ENCODE results near the gene CLUH.

The CLUH gene

GRCh38 chr17:2711608-2712299, at the start of gene CLUH:
TSS of gene CLUH (minus strand) at chr17:2711764. CDS start at chr17:2711661, 103 bp downstream.
- peak within 1 kb of the TSS; percentile 83 for H3K27ac ChIP-seq (ENCODE audit: low read depth, low read length)
- H3K27me3 ChIP-seq (ENCODE audit: control insufficient read depth in 1 of 2, insufficient read depth in 2 of 2, low read length in 2 of 2) = no peaks in the 10 kb centered on the region
- peak within 1 kb of the TSS; percentile 82 to 89 for H3K4me3 ChIP-seq (ENCODE audit: low read depth in 1 of 2, low read length in 2 of 2)
- peak within 1 kb of the TSS; percentile 87 to 92 for H3K9ac ChIP-seq (ENCODE audit: low read depth in 1 of 2, low read length in 2 of 2)
- no peaks in the 10 kb centered on the region for H3K9me3 ChIP-seq (ENCODE audit: control insufficient read depth in 1 of 2, low read length in 2 of 2)
- H3K4me1 ChIP-seq (ENCODE audit: control insufficient read depth in 1 of 2, insufficient read depth in 2 of 2, low read length in 2 of 2) = peaks cover 37 to 49% of the 10 kb centered on the region in 2 donors
- H3K36me3 ChIP-seq (ENCODE audit: control insufficient read depth in 1 of 2, insufficient read depth in 2 of 2, low read length in 2 of 2) = no peaks in the 10 kb centered on the region

GRCh38 chr17:2758870-2759269, 47.3 kb upstream of the CLUH start:
- Histone ChIP-seq H3K9me3 (ENCODE audit: control insufficient read depth in 1 of 2, low read length in 2 of 2) (no peaks in the 10 kb centered on the region), H3K4me1 (ENCODE audit: control insufficient read depth in 1 of 2, insufficient read depth in 2 of 2, low read length in 2 of 2) (no peaks in the 10 kb centered on the region), H3K4me3 (ENCODE audit: low read depth in 1 of 2, low read length in 2 of 2) (no peak overlapping the region), H3K36me3 (ENCODE audit: control insufficient read depth in 1 of 2, insufficient read depth in 2 of 2, low read length in 2 of 2) (no peaks in the 10 kb centered on the region), H3K27me3 (ENCODE audit: control insufficient read depth in 1 of 2, insufficient read depth in 2 of 2, low read length in 2 of 2) (peaks cover 5 to 11% of the 10 kb centered on the region in 2 donors), H3K9ac (ENCODE audit: low read depth in 1 of 2, low read length in 2 of 2) (no peak overlapping the region), H3K27ac (ENCODE audit: low read depth, low read length) (no peak overlapping the region)

GRCh38 chr17:2755891-2756724, 44.5 kb upstream of the CLUH start:
- H3K9ac ChIP-seq (ENCODE audit: low read depth in 1 of 2, low read length in 2 of 2) = no peak overlapping the region
- H3K4me3 ChIP-seq (ENCODE audit: low read depth in 1 of 2, low read length in 2 of 2) = no peak overlapping the region
- no peaks in the 10 kb centered on the region for H3K36me3 ChIP-seq (ENCODE audit: control insufficient read depth in 1 of 2, insufficient read depth in 2 of 2, low read length in 2 of 2)
- H3K27me3 ChIP-seq (ENCODE audit: control insufficient read depth in 1 of 2, insufficient read depth in 2 of 2, low read length in 2 of 2) = peaks cover 8 to 11% of the 10 kb centered on the region in 2 donors
- H3K4me1 ChIP-seq (ENCODE audit: control insufficient read depth in 1 of 2, insufficient read depth in 2 of 2, low read length in 2 of 2) = no peaks in the 10 kb centered on the region
- no peak overlapping the region for H3K27ac ChIP-seq (ENCODE audit: low read depth, low read length)
- H3K9me3 ChIP-seq (ENCODE audit: control insufficient read depth in 1 of 2, low read length in 2 of 2) = no peaks in the 10 kb centered on the region

- no peak overlapping the region for H3K27ac ChIP-seq (ENCODE audit: low read depth, low read length)
- H3K27me3 ChIP-seq (ENCODE audit: control insufficient read depth in 1 of 2, insufficient read depth in 2 of 2, low read length in 2 of 2) = peaks cover 20 to 28% of the 10 kb centered on the region in 2 donors
Measured at GRCh38 chr17:2751491-2751890, 39.9 kb upstream of the CLUH start.

GRCh38 chr17:2750721-2751120, 39.2 kb upstream of the CLUH start:
- peaks cover 13 to 29% of the 10 kb centered on the region in 2 donors for H3K27me3 ChIP-seq (ENCODE audit: control insufficient read depth in 1 of 2, insufficient read depth in 2 of 2, low read length in 2 of 2)
- no peak overlapping the region for H3K27ac ChIP-seq (ENCODE audit: low read depth, low read length)
- no peak overlapping the region for H3K4me3 ChIP-seq (ENCODE audit: low read depth in 1 of 2, low read length in 2 of 2)
- H3K9ac ChIP-seq (ENCODE audit: low read depth in 1 of 2, low read length in 2 of 2) = no peak overlapping the region
- no peaks in the 10 kb centered on the region for H3K36me3 ChIP-seq (ENCODE audit: control insufficient read depth in 1 of 2, insufficient read depth in 2 of 2, low read length in 2 of 2)
- H3K4me1 ChIP-seq (ENCODE audit: control insufficient read depth in 1 of 2, insufficient read depth in 2 of 2, low read length in 2 of 2) = no peaks in the 10 kb centered on the region
- H3K9me3 ChIP-seq (ENCODE audit: control insufficient read depth in 1 of 2, low read length in 2 of 2) = no peaks in the 10 kb centered on the region

More at GRCh38 chr17:2751491-2751890, 39.9 kb upstream of the CLUH start:
- Histone ChIP-seq H3K4me3 (ENCODE audit: low read depth in 1 of 2, low read length in 2 of 2) (no peak overlapping the region), H3K4me1 (ENCODE audit: control insufficient read depth in 1 of 2, insufficient read depth in 2 of 2, low read length in 2 of 2) (no peaks in the 10 kb centered on the region), H3K9me3 (ENCODE audit: control insufficient read depth in 1 of 2, low read length in 2 of 2) (no peaks in the 10 kb centered on the region), H3K36me3 (ENCODE audit: control insufficient read depth in 1 of 2, insufficient read depth in 2 of 2, low read length in 2 of 2) (no peaks in the 10 kb centered on the region), H3K9ac (ENCODE audit: low read depth in 1 of 2, low read length in 2 of 2) (no peak overlapping the region)

GRCh38 chr17:2749784-2750181, 38.2 kb upstream of the CLUH start:
- no peak overlapping the region for H3K9ac ChIP-seq (ENCODE audit: low read depth in 1 of 2, low read length in 2 of 2)
- H3K36me3 ChIP-seq (ENCODE audit: control insufficient read depth in 1 of 2, insufficient read depth in 2 of 2, low read length in 2 of 2) = no peaks in the 10 kb centered on the region
- H3K27ac ChIP-seq (ENCODE audit: low read depth, low read length) = no peak overlapping the region
- no peaks in the 10 kb centered on the region for H3K9me3 ChIP-seq (ENCODE audit: control insufficient read depth in 1 of 2, low read length in 2 of 2)
- peaks cover 13 to 29% of the 10 kb centered on the region in 2 donors for H3K27me3 ChIP-seq (ENCODE audit: control insufficient read depth in 1 of 2, insufficient read depth in 2 of 2, low read length in 2 of 2)
- H3K4me1 ChIP-seq (ENCODE audit: control insufficient read depth in 1 of 2, insufficient read depth in 2 of 2, low read length in 2 of 2) = no peaks in the 10 kb centered on the region
- H3K4me3 ChIP-seq (ENCODE audit: low read depth in 1 of 2, low read length in 2 of 2) = no peak overlapping the region

- Histone ChIP-seq H3K4me1 (ENCODE audit: control insufficient read depth in 1 of 2, insufficient read depth in 2 of 2, low read length in 2 of 2) (no peaks in the 10 kb centered on the region), H3K27me3 (ENCODE audit: control insufficient read depth in 1 of 2, insufficient read depth in 2 of 2, low read length in 2 of 2) (peaks cover 13 to 33% of the 10 kb centered on the region in 2 donors), H3K27ac (ENCODE audit: low read depth, low read length) (no peak within 1 kb of the TSS), H3K9me3 (ENCODE audit: control insufficient read depth in 1 of 2, low read length in 2 of 2) (no peaks in the 10 kb centered on the region), H3K4me3 (ENCODE audit: low read depth in 1 of 2, low read length in 2 of 2) (no peak within 1 kb of the TSS), H3K9ac (ENCODE audit: low read depth in 1 of 2, low read length in 2 of 2) (no peak within 1 kb of the TSS), H3K36me3 (ENCODE audit: control insufficient read depth in 1 of 2, insufficient read depth in 2 of 2, low read length in 2 of 2) (no peaks in the 10 kb centered on the region)
Measured at GRCh38 chr17:2749058-2749783, 37.7 kb upstream of the CLUH start, which contains the start of gene CCDC92B. TSS of gene CCDC92B (minus strand) at chr17:2749652. CDS start at chr17:2735145, 14,507 bp downstream.

- Histone ChIP-seq H3K9ac (ENCODE audit: low read depth in 1 of 2, low read length in 2 of 2) (no peak overlapping the region), H3K4me3 (ENCODE audit: low read depth in 1 of 2, low read length in 2 of 2) (no peak overlapping the region), H3K9me3 (ENCODE audit: control insufficient read depth in 1 of 2, low read length in 2 of 2) (no peaks in the 10 kb centered on the region), H3K4me1 (ENCODE audit: control insufficient read depth in 1 of 2, insufficient read depth in 2 of 2, low read length in 2 of 2) (no peaks in the 10 kb centered on the region), H3K27ac (ENCODE audit: low read depth, low read length) (no peak overlapping the region), H3K36me3 (ENCODE audit: control insufficient read depth in 1 of 2, insufficient read depth in 2 of 2, low read length in 2 of 2) (no peaks in the 10 kb centered on the region), H3K27me3 (ENCODE audit: control insufficient read depth in 1 of 2, insufficient read depth in 2 of 2, low read length in 2 of 2) (peaks cover 13 to 27% of the 10 kb centered on the region in 2 donors)
Measured at GRCh38 chr17:2745317-2746037, 33.9 kb upstream of the CLUH start.

GRCh38 chr17:2737693-2738092, 26.1 kb upstream of the CLUH start:
- Histone ChIP-seq H3K4me1 (ENCODE audit: control insufficient read depth in 1 of 2, insufficient read depth in 2 of 2, low read length in 2 of 2) (no peaks in the 10 kb centered on the region), H3K4me3 (ENCODE audit: low read depth in 1 of 2, low read length in 2 of 2) (no peak overlapping the region), H3K27me3 (ENCODE audit: control insufficient read depth in 1 of 2, insufficient read depth in 2 of 2, low read length in 2 of 2) (no peaks in the 10 kb centered on the region), H3K36me3 (ENCODE audit: control insufficient read depth in 1 of 2, insufficient read depth in 2 of 2, low read length in 2 of 2) (no peaks in the 10 kb centered on the region), H3K9ac (ENCODE audit: low read depth in 1 of 2, low read length in 2 of 2) (no peak overlapping the region), H3K9me3 (ENCODE audit: control insufficient read depth in 1 of 2, low read length in 2 of 2) (no peaks in the 10 kb centered on the region), H3K27ac (ENCODE audit: low read depth, low read length) (no peak overlapping the region)
